Measurements from ENCODE around the gene FPGS. TPM values are rescaled to one million over a fixed set of nuclear protein-coding genes. Genes with fewer than 3 reads are reported as not detected.

The FPGS gene
- total RNA-seq, 1 experiment from 2014 or later, result 87.0 TPM

DNA sequence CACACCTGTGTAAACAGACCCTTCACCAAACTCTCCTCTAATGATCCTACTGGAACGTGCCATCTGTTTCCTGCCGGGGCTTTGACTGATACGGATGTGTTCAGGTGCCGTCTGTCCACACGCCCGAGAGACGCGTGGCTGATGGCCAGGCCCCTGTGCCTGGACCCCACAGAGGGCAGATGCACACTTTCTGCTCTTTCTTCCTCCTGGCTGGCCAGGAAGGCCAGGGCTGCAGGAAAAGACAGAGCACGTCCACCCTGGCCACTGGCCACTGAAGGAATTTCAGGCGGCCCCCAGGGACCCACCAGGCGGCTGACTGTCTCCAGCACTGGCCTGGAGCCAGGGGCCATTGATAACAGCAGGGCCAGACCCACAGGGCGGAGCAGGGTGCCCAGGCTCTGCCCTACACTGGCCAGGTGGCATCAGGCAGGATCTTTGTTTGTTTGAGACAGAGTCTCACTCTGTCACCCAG lies 55.4 kb downstream of the FPGS start:
- no peak for DNase-seq (ENCODE audit: low read depth)

- DNase-seq (ENCODE audit: low read depth), result no peak
These were observed 57.6 kb downstream of the FPGS start for GRCh38 chr9:127860260-127860659.

DNA sequence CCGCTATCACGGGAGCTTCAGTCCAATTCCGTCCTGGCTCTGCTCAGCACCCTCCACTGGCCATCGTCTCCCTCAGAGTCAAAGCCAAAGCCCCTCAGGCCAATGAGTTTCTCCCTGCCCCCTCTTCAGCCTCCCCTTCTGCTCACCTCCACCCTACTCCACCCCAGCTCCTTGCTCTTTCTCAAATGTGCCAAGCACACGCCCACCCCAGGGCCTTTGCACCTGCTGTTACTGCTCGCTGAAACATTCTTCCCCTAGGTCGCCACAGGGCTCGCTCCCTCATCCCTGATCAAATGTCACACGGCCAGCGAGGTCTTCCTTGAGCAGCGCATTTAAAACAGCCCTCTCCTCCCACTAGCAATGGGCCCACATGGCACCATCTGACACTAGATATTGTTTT lies 58.1 kb downstream of the FPGS start:
- DNase-seq (ENCODE audit: low read depth), result no peak

DNA sequence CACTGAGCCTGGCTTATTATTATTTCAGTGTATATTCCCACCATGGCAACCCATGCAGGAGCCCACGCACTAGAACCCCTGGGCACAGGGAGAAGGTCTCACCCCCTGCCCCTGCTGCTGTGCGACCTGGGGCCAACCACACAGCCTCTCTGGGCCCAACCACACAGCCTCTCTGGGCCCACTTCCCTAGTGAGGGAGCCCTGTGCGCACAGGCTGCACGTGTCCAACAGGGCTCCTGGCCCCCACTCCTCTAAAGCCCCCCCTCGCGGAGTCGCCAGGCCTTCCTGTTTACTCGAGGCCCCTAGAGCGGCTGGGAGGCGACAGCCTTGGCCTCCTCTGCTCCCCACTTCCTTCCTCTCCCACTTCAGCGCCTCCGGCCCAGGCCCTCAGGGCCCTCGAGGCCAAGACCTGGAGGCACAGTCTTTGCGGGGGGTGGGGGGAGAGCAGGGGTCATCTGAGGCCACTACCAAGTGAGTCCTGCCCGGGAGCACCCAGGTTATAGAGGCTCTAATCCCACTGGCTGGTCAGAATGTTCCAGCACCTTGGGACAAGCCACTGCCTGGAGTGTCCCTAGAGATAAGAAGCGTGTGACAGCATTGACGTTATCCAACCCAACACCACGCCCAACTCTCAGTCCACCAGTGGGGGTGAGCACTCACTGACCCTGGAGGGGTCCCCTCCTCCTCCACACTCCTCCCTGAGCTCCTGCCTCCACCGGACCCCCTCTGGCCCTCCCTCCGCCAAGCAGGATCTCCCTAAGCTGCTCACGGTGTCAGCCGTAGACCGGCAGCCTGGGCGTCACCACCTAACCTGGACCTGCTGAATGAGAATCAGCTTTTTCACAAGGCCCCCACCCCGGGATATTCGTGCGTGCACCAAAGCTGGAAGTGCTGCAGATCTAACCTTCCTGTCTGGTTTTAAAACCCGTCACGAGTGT lies 59.7 kb downstream of the FPGS start:
- DNase-seq (ENCODE audit: low read depth), result no peak

- no peak for DNase-seq (ENCODE audit: low read depth)
These were observed 60.5 kb downstream of the FPGS start for GRCh38 chr9:127863191-127863621.

Small RNA genes within 50 kb of the gene (small RNA-seq; reads per million reads assigned to genes)
- gene RF00019, result not detected
- gene RNA5SP296, result not detected

Other genes with a start within 250 kb of the FPGS start
- gene STXBP1, start 190.6 kb upstream of the FPGS start, total RNA-seq (2014; rRNA removed; shearing (Covaris generic)), result 9.6 and 10.4 TPM in 2 replicates
- not detected in 2 replicates for gene CFAP157, start 95.9 kb upstream of the FPGS start, total RNA-seq (2014; rRNA removed; shearing (Covaris generic))
- gene PTRH1, start 87.2 kb upstream of the FPGS start, total RNA-seq (2014; rRNA removed; shearing (Covaris generic)), result 27.1 and 33.3 TPM in 2 replicates
- gene TTC16, start 86.8 kb upstream of the FPGS start, total RNA-seq (2014; rRNA removed; shearing (Covaris generic)), result not detected in 2 replicates
- gene TOR2A, start 67.6 kb upstream of the FPGS start, total RNA-seq (2014; rRNA removed; shearing (Covaris generic)), result 20.7 and 27.7 TPM in 2 replicates
- gene SH2D3C, start 24.2 kb upstream of the FPGS start, total RNA-seq (2014; rRNA removed; shearing (Covaris generic)), result not detected in 2 replicates
- gene CDK9, start 16.8 kb upstream of the FPGS start, total RNA-seq (2014; rRNA removed; shearing (Covaris generic)), result 49.4 and 73.6 TPM in 2 replicates
- 23.0 and 34.1 TPM in 2 replicates for gene ENG, start 51.8 kb downstream of the FPGS start, total RNA-seq (2014; rRNA removed; shearing (Covaris generic))
- 47.0 and 59.7 TPM in 2 replicates for gene AK1, start 74.8 kb downstream of the FPGS start, total RNA-seq (2014; rRNA removed; shearing (Covaris generic))
- gene ST6GALNAC6, start 96.7 kb downstream of the FPGS start, total RNA-seq (2014; rRNA removed; shearing (Covaris generic)), result 37.4 and 38.9 TPM in 2 replicates
- gene ST6GALNAC4, start 114.2 kb downstream of the FPGS start, total RNA-seq (2014; rRNA removed; shearing (Covaris generic)), result 35.3 and 43.4 TPM in 2 replicates
- gene PIP5KL1, start 127.9 kb downstream of the FPGS start, total RNA-seq (2014; rRNA removed; shearing (Covaris generic)), result 0.73 and 0.98 TPM in 2 replicates
- 92.5 and 128 TPM in 2 replicates for gene DPM2, start 135.0 kb downstream of the FPGS start, total RNA-seq (2014; rRNA removed; shearing (Covaris generic))
- gene EEIG1, start 178.1 kb downstream of the FPGS start, total RNA-seq (2014; rRNA removed; shearing (Covaris generic)), result 3.4 and 6.8 TPM in 2 replicates

Data from HT1080 (cell line).